ENCODE measurements around the gene SPTLC3.

Gene SPTLC3

GRCh38 chr20:13029687-13030375 is 21.1 kb downstream of the SPTLC3 start:
- H3K4me3 ChIP-seq (ENCODE audit: low read depth, low read length), result no peak overlapping the region
- no peak for TF ChIP-seq CTCF (IDR thresholded peaks at IDR 0.05; ENCODE audit: borderline replicate concordance, insufficient read depth, low read depth, low read length)

GRCh38 chr20:13031751-13032150 is 23.0 kb downstream of the SPTLC3 start:
- TF ChIP-seq CTCF (IDR thresholded peaks at IDR 0.05; ENCODE audit: borderline replicate concordance, insufficient read depth, low read depth, low read length), result no peak
- H3K4me3 ChIP-seq (ENCODE audit: low read depth, low read length), result no peak overlapping the region

- no peak for TF ChIP-seq CTCF (IDR thresholded peaks at IDR 0.05; ENCODE audit: borderline replicate concordance, insufficient read depth, low read depth, low read length)
- H3K4me3 ChIP-seq (ENCODE audit: low read depth, low read length), result no peak overlapping the region
These were observed 25.3 kb downstream of the SPTLC3 start for GRCh38 chr20:13034115-13034514.

DNA sequence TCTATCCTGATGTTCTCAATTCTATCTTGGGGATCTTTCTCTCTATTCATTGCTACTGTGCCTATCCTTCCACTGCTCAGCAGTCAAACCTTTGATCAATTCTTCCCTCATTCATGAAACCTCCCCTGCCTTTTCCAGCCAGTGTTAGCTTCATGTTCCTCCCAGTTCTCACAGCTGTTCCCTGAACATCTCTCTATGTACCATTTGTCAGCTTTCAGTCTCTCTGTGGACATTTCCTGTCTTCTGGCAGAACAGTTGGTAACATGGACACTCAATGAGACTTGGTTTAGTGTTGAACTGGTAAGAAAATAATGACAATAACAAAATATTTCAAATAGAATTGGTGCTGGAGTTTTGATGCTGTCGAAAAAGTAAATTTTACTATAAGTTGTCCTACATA is 26.2 kb downstream of the SPTLC3 start:
- no peak for TF ChIP-seq CTCF (IDR thresholded peaks at IDR 0.05; ENCODE audit: borderline replicate concordance, insufficient read depth, low read depth, low read length)
- no peak overlapping the region for H3K4me3 ChIP-seq (ENCODE audit: low read depth, low read length)

GRCh38 chr20:13035399-13036152 is 26.8 kb downstream of the SPTLC3 start:
- no peak for TF ChIP-seq CTCF (IDR thresholded peaks at IDR 0.05; ENCODE audit: borderline replicate concordance, insufficient read depth, low read depth, low read length)
- H3K4me3 ChIP-seq (ENCODE audit: low read depth, low read length), result no peak overlapping the region

GRCh38 chr20:13037727-13038126 is 29.0 kb downstream of the SPTLC3 start:
- TF ChIP-seq CTCF (IDR thresholded peaks at IDR 0.05; ENCODE audit: borderline replicate concordance, insufficient read depth, low read depth, low read length), result no peak
- no peak overlapping the region for H3K4me3 ChIP-seq (ENCODE audit: low read depth, low read length)

Measured in GM12875 (cell line).